HUES64 (cell line): Measurements from ENCODE around the gene NUDT3.

Source experiments
- H3K27ac ChIP-seq: 2 replicates; pipeline ENCODE4 v1.7.0; 2013; ENCODE audit warnings: low read depth, low read length, inconsistent platforms
- H3K27me3 ChIP-seq: 2 replicates; pipeline ENCODE4 v1.6.1; 2013; ENCODE audit warnings: mild to moderate bottlenecking, low read length; ENCODE audit not compliant: insufficient read depth
- H3K36me3 ChIP-seq: 2 replicates; pipeline ENCODE4 v1.6.1; 2013; ENCODE audit warnings: mild to moderate bottlenecking, low read length; ENCODE audit not compliant: insufficient read depth
- H3K4me1 ChIP-seq: 2 replicates; pipeline ENCODE4 v1.6.1; 2013; ENCODE audit warnings: mild to moderate bottlenecking, low read length, moderate library complexity; ENCODE audit not compliant: insufficient read depth
- H3K4me3 ChIP-seq: 2 replicates; pipeline ENCODE4 v1.5.1; 2013; ENCODE audit warnings: mild to moderate bottlenecking, low read length, moderate library complexity
- H3K9ac ChIP-seq: 2 replicates; pipeline ENCODE4 v1.6.1; 2013; ENCODE audit warnings: mild to moderate bottlenecking, low read depth, low read length
- H3K9me3 ChIP-seq: 2 replicates; pipeline ENCODE4 v1.6.1; 2013; ENCODE audit warnings: low read depth, low read length; ENCODE audit not compliant: insufficient read depth
- WGBS: fragments of 150-250, 120-280 bp; methylation state at CpG from one replicate; pipeline ENCODE4 v1.1.7; 2013; ENCODE audit warnings: missing lambda C conversion rate; 5-methylcytosine and 5-hydroxymethylcytosine counted together

Gene NUDT3

GRCh38 chr6:34317172-34317477 lies 75.3 kb downstream of the NUDT3 start:
- WGBS, result 79% methylated on average over 1 of the region's 1 CpG
- peaks cover 22% of the 10 kb centered on the region for H3K4me1 ChIP-seq
- no peaks in the 10 kb centered on the region for H3K9me3 ChIP-seq
- no peak overlapping the region for H3K9ac ChIP-seq
- no peak overlapping the region for H3K27ac ChIP-seq
- no peaks in the 10 kb centered on the region for H3K36me3 ChIP-seq
- H3K4me3 ChIP-seq, result no peak overlapping the region
- H3K27me3 ChIP-seq, result no peaks in the 10 kb centered on the region

- H3K9me3 ChIP-seq, result no peaks in the 10 kb centered on the region
- no peak overlapping the region for H3K9ac ChIP-seq
- H3K4me3 ChIP-seq, result no peak overlapping the region
- no peaks in the 10 kb centered on the region for H3K36me3 ChIP-seq
- H3K27me3 ChIP-seq, result no peaks in the 10 kb centered on the region
- H3K4me1 ChIP-seq, result peaks cover 22% of the 10 kb centered on the region
- H3K27ac ChIP-seq, result no peak overlapping the region
- 78% methylated on average over 1 of the region's 1 CpG for WGBS
These were observed 75.9 kb downstream of the NUDT3 start for GRCh38 chr6:34316431-34317171.

DNA sequence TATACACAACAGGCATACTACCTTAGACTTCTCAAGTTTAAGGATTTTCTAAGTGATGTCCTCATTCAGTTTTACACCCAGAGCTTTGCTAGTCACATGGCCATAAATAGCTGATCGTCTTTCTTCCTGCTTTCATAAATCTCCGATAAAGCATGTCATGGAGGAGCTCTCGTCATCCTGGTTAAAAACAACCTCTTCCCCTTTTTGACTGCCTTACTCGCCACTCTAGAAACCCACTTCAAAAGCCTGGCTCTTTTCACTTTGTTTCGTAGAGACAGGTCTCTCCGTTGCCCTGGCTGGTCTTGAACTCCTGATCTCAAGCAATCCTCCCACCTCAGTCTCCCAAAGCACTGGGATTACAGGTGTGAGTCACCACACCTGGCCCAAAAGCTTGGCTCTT lies 76.7 kb downstream of the NUDT3 start:
- WGBS, result 93% methylated on average over 6 of the region's 6 CpGs
- no peak overlapping the region for H3K9ac ChIP-seq
- H3K4me1 ChIP-seq, result peaks cover 22% of the 10 kb centered on the region
- H3K27ac ChIP-seq, result no peak overlapping the region
- H3K27me3 ChIP-seq, result no peaks in the 10 kb centered on the region
- H3K9me3 ChIP-seq, result no peaks in the 10 kb centered on the region
- no peak overlapping the region for H3K4me3 ChIP-seq
- H3K36me3 ChIP-seq, result no peaks in the 10 kb centered on the region

DNA sequence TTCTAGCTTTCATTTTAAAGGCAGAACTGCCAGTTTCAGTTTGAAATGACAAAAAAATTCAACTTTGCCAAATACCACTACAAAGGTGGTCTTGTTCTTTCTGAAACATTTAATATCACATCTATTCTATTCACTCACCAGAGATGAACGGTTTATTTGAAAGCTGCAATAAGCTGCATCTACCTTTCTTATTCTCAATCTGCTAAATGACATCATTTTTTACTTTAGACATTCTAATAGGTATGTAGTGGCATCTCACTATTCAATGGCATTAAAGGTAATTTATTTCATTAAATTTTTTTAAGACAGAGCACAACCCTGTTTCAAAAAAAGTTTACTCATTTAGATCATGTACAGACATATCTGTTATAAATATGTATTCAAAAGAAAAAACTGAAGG lies 77.2 kb downstream of the NUDT3 start:
- H3K27ac ChIP-seq, result no peak overlapping the region
- H3K9me3 ChIP-seq, result no peaks in the 10 kb centered on the region
- WGBS, result 100% methylated on average over 1 of the region's 1 CpG
- H3K9ac ChIP-seq, result no peak overlapping the region
- no peaks in the 10 kb centered on the region for H3K36me3 ChIP-seq
- H3K27me3 ChIP-seq, result no peaks in the 10 kb centered on the region
- no peak overlapping the region for H3K4me3 ChIP-seq
- peaks cover 22% of the 10 kb centered on the region for H3K4me1 ChIP-seq

- no peak overlapping the region for H3K27ac ChIP-seq
- WGBS, result 91% methylated on average over 4 of the region's 4 CpGs
- no peaks in the 10 kb centered on the region for H3K36me3 ChIP-seq
- no peaks in the 10 kb centered on the region for H3K27me3 ChIP-seq
- no peak overlapping the region for H3K9ac ChIP-seq
- H3K9me3 ChIP-seq, result no peaks in the 10 kb centered on the region
- peaks cover 15% of the 10 kb centered on the region for H3K4me1 ChIP-seq
- H3K4me3 ChIP-seq, result no peak overlapping the region
These were observed 80.2 kb downstream of the NUDT3 start for GRCh38 chr6:34312259-34312658.

- 87% methylated on average over 5 of the region's 6 CpGs for WGBS
These were observed 81.7 kb downstream of the NUDT3 start for GRCh38 chr6:34310817-34311216.

DNA sequence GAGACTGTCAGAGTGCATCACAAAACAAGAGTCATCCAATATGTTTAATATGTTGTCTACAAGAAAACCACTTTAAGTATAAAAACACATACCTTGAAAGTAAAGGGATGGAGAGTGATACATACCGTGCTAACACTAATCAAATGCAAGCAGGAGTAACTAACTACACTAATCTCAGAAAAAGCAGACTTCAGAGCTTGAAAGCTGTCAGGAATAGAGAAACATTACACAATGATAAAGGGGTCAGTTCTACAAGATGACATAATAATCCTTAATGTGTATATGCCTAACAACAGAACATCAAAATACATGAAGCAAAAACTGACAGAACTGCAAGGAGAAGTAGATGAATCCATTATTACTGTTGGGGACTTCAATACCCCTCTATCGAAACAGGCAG lies 84.0 kb downstream of the NUDT3 start:
- Histone ChIP-seq H3K4me3 (no peak overlapping the region), H3K4me1 (peaks cover 5% of the 10 kb centered on the region; the same call in 1 of the 2 replicates)

More at GRCh38 chr6:34310817-34311216, 81.7 kb downstream of the NUDT3 start:
- Histone ChIP-seq H3K9me3 (no peaks in the 10 kb centered on the region), H3K4me1 (peaks cover 5% of the 10 kb centered on the region; the same call in 1 of the 2 replicates), H3K36me3 (no peaks in the 10 kb centered on the region), H3K27me3 (no peaks in the 10 kb centered on the region), H3K27ac (no peak overlapping the region), H3K9ac (no peak overlapping the region), H3K4me3 (no peak overlapping the region)

GRCh38 chr6:34305982-34306708 lies 86.3 kb downstream of the NUDT3 start:
- Histone ChIP-seq H3K9me3 (no peaks in the 10 kb centered on the region), H3K9ac (no peak overlapping the region), H3K4me3 (no peak overlapping the region), H3K27me3 (no peaks in the 10 kb centered on the region), H3K36me3 (no peaks in the 10 kb centered on the region), H3K4me1 (peaks cover 5% of the 10 kb centered on the region; the same call in 1 of the 2 replicates), H3K27ac (no peak overlapping the region)
- WGBS, result 95% methylated on average over 5 of the region's 6 CpGs

More for the DNA sequence above, 84.0 kb downstream of the NUDT3 start:
- Histone ChIP-seq H3K27ac (no peak overlapping the region), H3K27me3 (no peaks in the 10 kb centered on the region), H3K36me3 (no peaks in the 10 kb centered on the region), H3K9me3 (no peaks in the 10 kb centered on the region), H3K9ac (no peak overlapping the region)
- WGBS, result 97% methylated on average over 1 of the region's 2 CpGs

- no peak overlapping the region for H3K4me3 ChIP-seq
- H3K9ac ChIP-seq, result no peak overlapping the region
- no peaks in the 10 kb centered on the region for H3K9me3 ChIP-seq
- H3K36me3 ChIP-seq, result no peaks in the 10 kb centered on the region
- H3K27me3 ChIP-seq, result no peaks in the 10 kb centered on the region
- peaks cover 5% of the 10 kb centered on the region; the same call in 1 of the 2 replicates for H3K4me1 ChIP-seq
- WGBS, result 95% methylated on average over 2 of the region's 2 CpGs
- H3K27ac ChIP-seq, result no peak overlapping the region
These were observed 87.0 kb downstream of the NUDT3 start for GRCh38 chr6:34305497-34305896.

GRCh38 chr6:34304164-34304563 lies 88.3 kb downstream of the NUDT3 start:
- Histone ChIP-seq H3K27ac (no peak overlapping the region), H3K4me3 (no peak overlapping the region), H3K9me3 (no peaks in the 10 kb centered on the region), H3K9ac (no peak overlapping the region), H3K27me3 (no peaks in the 10 kb centered on the region), H3K36me3 (no peaks in the 10 kb centered on the region), H3K4me1 (peaks cover 5% of the 10 kb centered on the region; the same call in 1 of the 2 replicates)
- WGBS, result 89% methylated on average over 3 of the region's 3 CpGs

- Histone ChIP-seq H3K27ac (no peak overlapping the region), H3K9ac (no peak overlapping the region), H3K4me1 (no peaks in the 10 kb centered on the region), H3K27me3 (no peaks in the 10 kb centered on the region), H3K36me3 (no peaks in the 10 kb centered on the region), H3K9me3 (no peaks in the 10 kb centered on the region), H3K4me3 (no peak overlapping the region)
- WGBS, result 99% methylated on average over 4 of the region's 4 CpGs
These were observed 89.5 kb downstream of the NUDT3 start for GRCh38 chr6:34302929-34303328.
